Gastroesophageal sphincter (tissue), 4 donors: ENCODE measurements around the gene RIPOR3. TPM values are rescaled to one million over a fixed set of nuclear protein-coding genes. Genes with fewer than 3 reads are reported as not detected.

Experiments used
- ATAC-seq: fragments of 150-250 bp; one replicate; pipeline ENCODE4 v1.9.1; 2016; ENCODE audit warnings: mild to moderate bottlenecking, moderate library complexity
- H3K27ac ChIP-seq, 4 donors: fragments of 200-600 bp; sonication (generic) in 3 of 4; 1 replicate in 3 of 4; 2 replicates in 1 of 4; pipeline ENCODE4 v1.5.1; 2016 to 2019
- H3K27me3 ChIP-seq: fragments of 200-600 bp; sonication (generic); one replicate; pipeline ENCODE4 v1.5.1; 2019
- H3K36me3 ChIP-seq, 2 donors: fragments of 200-600 bp; sonication (generic); one replicate each; pipeline ENCODE4 v1.5.1; 2019; ENCODE audit warnings: control low read depth in 1 of 2
- H3K4me1 ChIP-seq, 3 donors: fragments of 200-600 bp; sonication (generic); 1 replicate in 2 of 3; 2 replicates in 1 of 3; pipeline ENCODE4 v1.5.1; 2016 to 2019; ENCODE audit warnings: control low read depth in 2 of 3
- H3K4me3 ChIP-seq, 2 donors: fragments of 200-600 bp; sonication (generic); one replicate each; pipeline ENCODE4 v1.5.1; 2019; ENCODE audit warnings: mild to moderate bottlenecking in 1 of 2, moderate library complexity in 1 of 2
- H3K9me3 ChIP-seq, 3 donors: fragments of 200-600 bp; sonication (generic); one replicate each; pipeline ENCODE4 v1.5.1; 2017 to 2019; ENCODE audit warnings: control low read depth in 2 of 3
- CTCF ChIP-seq, 4 experiments: fragments of 200-600 bp in 2 of 4; fragments of 450-650 bp in 2 of 4; sonication (generic) in 1 of 4; IDR thresholded peaks; one replicate each; pipeline ENCODE4 v1.5.1; 2017 to 2019; ENCODE audit warnings: antibody characterized with exemption in 4 of 4, mild to moderate bottlenecking in 2 of 4, moderate library complexity in 2 of 4
- EP300 ChIP-seq: sonication (generic); formaldehyde crosslinking; IDR thresholded peaks from one replicate; pipeline ENCODE4 v1.6.1; 2017; ENCODE audit warnings: antibody characterized with exemption, mild to moderate bottlenecking
- POLR2A ChIP-seq, 2 donors: fragments of 450-650 bp; IDR thresholded peaks; one replicate each; pipeline ENCODE4 v1.6.1; 2017; ENCODE audit warnings: antibody characterized with exemption in 2 of 2, mild to moderate bottlenecking in 2 of 2, moderate library complexity in 1 of 2
- POLR2AphosphoS5 ChIP-seq: sonication (generic); formaldehyde crosslinking; IDR thresholded peaks from one replicate; pipeline ENCODE4 v1.6.1; 2017; ENCODE audit warnings: antibody characterized with exemption
- WGBS, 2 donors: methylation state at CpG; one replicate each; pipeline ENCODE4 v1.1.5; 2018; ENCODE audit warnings: low coverage in 1 of 2; 5-methylcytosine and 5-hydroxymethylcytosine counted together
- total RNA-seq, 4 donors: library from RNA; depleted of rRNA; stranded (reverse); fragments of >200 nt; gene quantifications; one replicate each; pipeline ENCODE4 v1.1.0, GENCODE V29; 2016

Gene RIPOR3
- total RNA-seq, 4 donors from 2014 or later, result 8.2 to 24.1 (median 12.9) TPM

GRCh38 chr20:50713657-50714101 lies 22.3 kb upstream of the RIPOR3 start:
- no peak overlapping the region for H3K27ac ChIP-seq
- peaks cover 0 to 6% (median 0%) of the 10 kb centered on the region in 3 donors for H3K4me1 ChIP-seq
- no peaks in the 10 kb centered on the region for H3K36me3 ChIP-seq
- ATAC-seq, result peak; percentile 58
- peak in 3 of 4 experiments; percentile 38 to 49 (median 48) for TF ChIP-seq CTCF (IDR thresholded peaks at IDR 0.05)
- TF ChIP-seq EP300, result no peak
- no peak for TF ChIP-seq POLR2A (IDR thresholded peaks at IDR 0.05)
- no peak for TF ChIP-seq POLR2AphosphoS5
- no peak overlapping the region for H3K4me3 ChIP-seq
- 18 to 32% methylated on average over 4 to 6 of the region's 7 CpGs for WGBS, 2 donors
- H3K9me3 ChIP-seq, result no peaks in the 10 kb centered on the region
- no peaks in the 10 kb centered on the region for H3K27me3 ChIP-seq

DNA sequence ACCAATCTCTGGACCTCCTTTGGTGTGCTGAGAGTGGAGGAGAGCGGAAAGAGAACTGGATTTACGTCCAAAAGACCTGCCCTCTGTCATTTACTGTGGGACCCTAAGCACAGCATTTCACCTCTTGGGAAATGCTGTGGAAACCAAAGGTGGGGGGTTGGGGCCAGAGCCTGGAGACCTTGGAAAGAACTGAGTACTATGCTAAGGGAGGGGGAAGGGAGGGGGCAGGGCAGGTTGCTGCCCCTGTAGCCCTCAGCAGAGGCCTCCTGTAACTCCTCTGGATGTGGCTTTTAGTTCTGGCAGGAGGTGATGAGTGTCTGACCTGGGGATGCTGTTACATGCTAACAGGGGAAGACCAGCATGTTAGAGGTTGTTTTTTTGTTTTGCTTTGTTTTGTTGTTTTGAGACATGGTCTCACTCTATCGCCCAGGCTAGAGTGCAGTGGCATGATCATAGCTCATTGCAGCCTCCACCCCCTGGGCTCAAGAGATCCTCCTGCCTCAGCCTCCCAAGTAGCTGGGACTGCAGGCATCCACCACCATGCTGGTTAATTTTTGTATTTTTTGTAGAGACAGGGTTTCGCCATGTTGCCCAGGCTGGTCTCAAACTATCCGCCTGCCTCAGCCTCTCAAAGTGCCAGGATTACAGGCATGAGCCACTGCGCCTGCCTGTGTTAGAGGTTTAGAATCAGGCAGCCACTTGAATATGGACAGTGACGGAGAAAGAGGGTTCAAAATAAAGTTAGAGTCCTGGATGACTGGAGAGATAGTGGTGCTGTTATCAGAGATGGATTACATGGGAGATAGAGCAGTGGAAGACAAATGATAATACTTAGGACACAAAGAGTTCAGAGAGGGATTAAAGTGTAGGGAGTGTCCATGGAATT lies 21.7 kb upstream of the RIPOR3 start:
- H3K27me3 ChIP-seq, result no peaks in the 10 kb centered on the region
- WGBS, 2 donors, result 82 to 88% methylated on average over 3 to 7 of the region's 7 CpGs
- H3K9me3 ChIP-seq, result no peaks in the 10 kb centered on the region
- TF ChIP-seq POLR2AphosphoS5 (no peak), EP300 (no peak), CTCF (IDR thresholded peaks at IDR 0.05) (no peak), POLR2A (IDR thresholded peaks at IDR 0.05) (no peak)
- H3K36me3 ChIP-seq, result no peaks in the 10 kb centered on the region
- no peak for ATAC-seq
- H3K27ac ChIP-seq, result no peak overlapping the region
- no peak overlapping the region for H3K4me3 ChIP-seq
- H3K4me1 ChIP-seq, result peaks cover 0 to 6% (median 0%) of the 10 kb centered on the region in 3 donors

- TF ChIP-seq POLR2A (IDR thresholded peaks at IDR 0.05), result no peak
- H3K27me3 ChIP-seq, result no peaks in the 10 kb centered on the region
- H3K4me1 ChIP-seq, result peaks cover 0 to 6% (median 0%) of the 10 kb centered on the region in 3 donors
- 92 to 98% methylated on average over 10 to 11 of the region's 13 CpGs for WGBS, 2 donors
- no peak overlapping the region for H3K4me3 ChIP-seq
- H3K9me3 ChIP-seq, result no peaks in the 10 kb centered on the region
- H3K36me3 ChIP-seq, result no peaks in the 10 kb centered on the region
- no peak overlapping the region for H3K27ac ChIP-seq
- ATAC-seq, result no peak
Measured at GRCh38 chr20:50711113-50711825, 19.9 kb upstream of the RIPOR3 start.

- no peaks in the 10 kb centered on the region for H3K27me3 ChIP-seq
- H3K9me3 ChIP-seq, result no peaks in the 10 kb centered on the region
- H3K27ac ChIP-seq, result no peak overlapping the region
- 78 to 83% methylated on average over 4 to 7 of the region's 9 CpGs for WGBS, 2 donors
- no peaks in the 10 kb centered on the region for H3K36me3 ChIP-seq
- ATAC-seq, result peak; percentile 31
- H3K4me1 ChIP-seq, result peaks cover 0 to 6% (median 0%) of the 10 kb centered on the region in 3 donors
- no peak overlapping the region for H3K4me3 ChIP-seq
- TF ChIP-seq CTCF (IDR thresholded peaks at IDR 0.05) (no peak), EP300 (no peak)
Measured at GRCh38 chr20:50710492-50711063, 19.2 kb upstream of the RIPOR3 start.

DNA sequence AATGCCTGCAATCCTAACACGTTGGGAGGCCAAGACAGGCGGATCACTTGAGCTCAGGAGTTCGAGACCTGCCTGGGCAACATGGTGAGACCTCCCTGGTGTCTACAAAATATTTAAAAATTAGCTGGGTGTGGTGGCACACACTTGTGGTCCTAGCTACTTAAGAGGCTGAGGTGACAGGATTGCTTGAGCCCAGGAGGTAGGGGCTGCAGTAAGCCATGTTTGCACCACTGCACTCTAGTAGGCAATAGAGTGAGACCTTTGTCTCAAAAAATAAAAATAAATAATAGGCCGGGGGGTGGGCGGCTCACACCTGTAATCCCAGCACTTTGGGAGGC lies 18.3 kb upstream of the RIPOR3 start:
- ATAC-seq, result no peak
- 18 to 49% methylated on average over 3 to 4 of the region's 5 CpGs for WGBS, 2 donors
- no peak overlapping the region for H3K27ac ChIP-seq

More for the DNA sequence above, 18.3 kb upstream of the RIPOR3 start:
- TF ChIP-seq POLR2AphosphoS5, result no peak
- TF ChIP-seq POLR2A (IDR thresholded peaks at IDR 0.05), result no peak
- no peak for TF ChIP-seq EP300
- TF ChIP-seq CTCF (IDR thresholded peaks at IDR 0.05), result no peak
- H3K4me1 ChIP-seq, result peaks cover 0 to 6% (median 0%) of the 10 kb centered on the region in 3 donors
- no peaks in the 10 kb centered on the region for H3K9me3 ChIP-seq
- H3K4me3 ChIP-seq, result no peak overlapping the region
- H3K36me3 ChIP-seq, result no peaks in the 10 kb centered on the region
- H3K27me3 ChIP-seq, result no peaks in the 10 kb centered on the region
